ENCODE data around the gene GDA. TPM values are rescaled to one million over a fixed set of nuclear protein-coding genes. Genes with fewer than 3 reads are reported as not detected.

Gene GDA
- total and polyA plus RNA-seq, 4 donors = 0.88 to 4.3 (median 2.8) TPM

DNA sequence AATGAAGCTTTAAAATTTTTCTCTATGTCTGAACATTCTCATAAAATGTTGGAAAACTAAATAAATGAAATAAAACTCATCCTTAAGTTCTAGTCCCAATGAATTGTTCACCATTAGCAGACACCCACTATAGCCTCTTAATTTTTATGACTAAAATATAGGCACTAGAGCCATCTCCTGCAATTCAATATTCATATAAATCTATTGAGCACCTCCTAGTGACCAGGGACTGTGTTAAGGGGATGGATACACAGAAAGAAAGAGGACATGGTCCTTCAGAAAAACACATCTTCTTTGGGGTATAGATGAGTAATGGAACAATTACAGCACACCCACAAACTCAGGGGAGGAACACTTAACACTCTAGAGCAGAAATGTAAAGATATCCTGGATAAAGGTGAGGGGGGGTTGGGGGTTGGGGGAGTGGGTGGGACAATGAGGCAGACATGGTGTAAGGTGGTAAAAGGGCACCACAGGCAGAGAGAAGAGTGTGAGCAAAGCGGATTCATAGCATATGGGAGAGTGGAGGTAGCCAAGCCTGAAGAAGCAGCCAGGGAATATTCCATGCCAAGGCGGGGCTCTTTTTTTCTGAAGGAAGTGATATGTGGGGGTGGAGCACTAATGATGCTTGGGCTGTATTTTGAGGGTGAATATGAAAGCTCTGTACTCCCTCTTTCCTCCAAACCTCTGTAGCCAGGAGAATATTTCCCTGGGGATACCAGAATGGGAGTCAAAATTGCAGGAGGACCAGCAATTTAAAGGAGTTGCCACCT, 3.3 kb upstream of the GDA start:
- no peaks in the 10 kb centered on the region for H3K9me3 ChIP-seq (ENCODE audit: control insufficient read depth, insufficient read depth, low read length)
- peaks cover 6% of the 10 kb centered on the region for H3K4me1 ChIP-seq (ENCODE audit: control insufficient read depth, insufficient read depth, low read length)
- WGBS (ENCODE audit: insufficient coverage) = 93% methylated on average over 2 of the region's 2 CpGs
- no peak for DNase-seq (ENCODE audit: low read depth in 4 of 6, low spot score in 6 of 6)
- H3K4me3 ChIP-seq (ENCODE audit: low read depth, low read length) = no peak overlapping the region
- no peak overlapping the region for H3K27ac ChIP-seq (ENCODE audit: low read depth, low read length)
- peaks cover 17% of the 10 kb centered on the region for H3K27me3 ChIP-seq (ENCODE audit: control insufficient read depth, insufficient read depth, low read length)
- no peaks in the 10 kb centered on the region for H3K36me3 ChIP-seq (ENCODE audit: control insufficient read depth, insufficient read depth, low read length)

DNA sequence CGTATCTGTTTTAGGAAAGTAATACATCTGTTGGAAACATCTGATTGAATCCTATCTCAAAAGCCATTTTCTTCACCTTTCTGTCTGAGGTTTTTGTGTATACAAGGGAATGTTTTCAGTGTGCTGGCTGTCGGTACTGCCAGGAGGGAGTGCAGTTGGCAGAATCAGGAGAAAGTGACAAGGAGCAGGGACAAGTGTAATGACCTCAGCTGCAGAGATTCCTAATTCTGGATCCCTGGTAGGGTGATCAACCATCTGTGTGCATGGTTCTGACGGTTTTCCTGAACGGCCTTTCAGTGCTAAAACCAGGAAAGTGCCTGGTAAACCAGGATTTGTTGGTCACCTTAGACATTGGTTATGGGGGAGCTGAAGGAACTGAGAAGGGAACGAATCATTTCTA, 1.6 kb upstream of the GDA start:
- H3K4me1 ChIP-seq (ENCODE audit: control insufficient read depth, insufficient read depth, low read length) = peaks cover 6% of the 10 kb centered on the region
- DNase-seq (ENCODE audit: low read depth in 4 of 6, low spot score in 6 of 6) = peak in 1 of 6 donors; percentile 48
- H3K4me3 ChIP-seq (ENCODE audit: low read depth, low read length) = no peak overlapping the region
- H3K27me3 ChIP-seq (ENCODE audit: control insufficient read depth, insufficient read depth, low read length) = peaks cover 17% of the 10 kb centered on the region
- WGBS (ENCODE audit: insufficient coverage) = 68% methylated on average over 3 of the region's 5 CpGs
- no peaks in the 10 kb centered on the region for H3K9me3 ChIP-seq (ENCODE audit: control insufficient read depth, insufficient read depth, low read length)
- H3K27ac ChIP-seq (ENCODE audit: low read depth, low read length) = no peak overlapping the region
- no peaks in the 10 kb centered on the region for H3K36me3 ChIP-seq (ENCODE audit: control insufficient read depth, insufficient read depth, low read length)

DNA sequence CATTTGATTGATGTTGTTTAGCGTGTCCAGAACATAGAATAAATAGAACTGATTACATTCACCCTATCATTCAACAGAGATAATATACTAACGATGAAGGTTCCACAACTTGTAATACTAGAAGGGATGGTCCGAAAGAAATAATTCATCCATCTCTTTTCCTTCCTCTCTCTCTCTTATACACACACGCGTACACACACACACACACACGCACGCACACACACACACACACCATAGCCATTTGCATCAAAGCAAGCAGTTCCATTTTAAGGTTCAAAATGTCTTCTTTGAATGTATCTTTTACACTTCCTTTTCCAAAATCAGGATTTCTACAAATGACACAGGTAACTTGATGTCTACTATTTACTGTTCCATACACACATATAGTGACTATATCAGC, 887 bp downstream of the GDA start:
- DNase-seq (ENCODE audit: low read depth in 4 of 6, low spot score in 6 of 6) = no peak
- Histone ChIP-seq H3K9me3 (ENCODE audit: control insufficient read depth, insufficient read depth, low read length) (no peaks in the 10 kb centered on the region), H3K4me3 (ENCODE audit: low read depth, low read length) (no peak overlapping the region), H3K27ac (ENCODE audit: low read depth, low read length) (no peak overlapping the region), H3K36me3 (ENCODE audit: control insufficient read depth, insufficient read depth, low read length) (no peaks in the 10 kb centered on the region), H3K4me1 (ENCODE audit: control insufficient read depth, insufficient read depth, low read length) (peaks cover 6% of the 10 kb centered on the region), H3K27me3 (ENCODE audit: control insufficient read depth, insufficient read depth, low read length) (peaks cover 17% of the 10 kb centered on the region)
- 68% methylated on average over 5 of the region's 7 CpGs for WGBS (ENCODE audit: insufficient coverage)

DNA sequence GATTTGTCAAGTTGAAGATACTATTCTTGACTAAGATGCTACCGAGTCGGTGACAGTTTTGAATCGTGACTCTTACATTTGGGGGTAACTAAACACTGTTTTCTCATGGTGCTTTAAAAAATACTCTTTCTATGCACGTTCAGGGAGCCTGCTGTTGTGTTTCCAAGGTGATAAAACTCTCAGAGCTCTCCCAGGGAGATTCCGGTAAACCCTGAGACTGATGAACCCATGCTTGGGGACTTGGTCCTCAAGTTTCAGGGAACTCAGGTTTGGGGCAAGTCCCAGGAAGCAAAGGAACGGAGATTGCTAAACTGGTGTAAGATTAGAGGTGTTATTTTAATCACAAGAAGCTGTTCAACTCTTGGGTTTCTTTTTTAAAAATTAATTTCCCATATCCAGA, 1.4 kb downstream of the GDA start:
- no peaks in the 10 kb centered on the region for H3K9me3 ChIP-seq (ENCODE audit: control insufficient read depth, insufficient read depth, low read length)

DNA sequence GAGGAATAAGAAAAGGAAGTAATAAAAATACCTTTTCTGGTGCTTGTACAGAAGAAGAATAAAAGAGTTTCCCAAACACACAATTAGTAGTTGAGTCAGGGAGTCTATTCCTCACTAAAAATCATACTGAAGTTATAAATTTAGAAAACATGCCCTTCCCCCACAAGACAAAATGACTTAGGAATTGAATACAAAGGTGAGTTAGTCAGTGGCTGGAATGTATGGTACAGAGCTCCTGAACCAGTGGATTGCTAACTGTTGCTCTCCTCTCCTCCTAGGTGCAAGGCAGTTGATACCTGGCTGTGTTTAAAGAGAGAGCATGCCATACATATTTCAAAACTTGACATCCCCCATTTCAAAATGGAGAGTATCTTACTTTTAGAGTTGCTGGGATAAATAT, 1.9 kb downstream of the GDA start:
- H3K4me3 ChIP-seq (ENCODE audit: low read depth, low read length) = no peak overlapping the region
- H3K9me3 ChIP-seq (ENCODE audit: control insufficient read depth, insufficient read depth, low read length) = no peaks in the 10 kb centered on the region
- H3K27me3 ChIP-seq (ENCODE audit: control insufficient read depth, insufficient read depth, low read length) = peaks cover 17% of the 10 kb centered on the region
- no peak for DNase-seq (ENCODE audit: low read depth in 4 of 6, low spot score in 6 of 6)
- H3K36me3 ChIP-seq (ENCODE audit: control insufficient read depth, insufficient read depth, low read length) = no peaks in the 10 kb centered on the region
- no peak overlapping the region for H3K27ac ChIP-seq (ENCODE audit: low read depth, low read length)
- H3K4me1 ChIP-seq (ENCODE audit: control insufficient read depth, insufficient read depth, low read length) = peaks cover 6% of the 10 kb centered on the region

More for the DNA sequence above, 1.4 kb downstream of the GDA start:
- Histone ChIP-seq H3K36me3 (ENCODE audit: control insufficient read depth, insufficient read depth, low read length) (no peaks in the 10 kb centered on the region), H3K27ac (ENCODE audit: low read depth, low read length) (no peak overlapping the region), H3K27me3 (ENCODE audit: control insufficient read depth, insufficient read depth, low read length) (peaks cover 17% of the 10 kb centered on the region), H3K4me1 (ENCODE audit: control insufficient read depth, insufficient read depth, low read length) (peaks cover 6% of the 10 kb centered on the region), H3K4me3 (ENCODE audit: low read depth, low read length) (no peak overlapping the region)
- WGBS (ENCODE audit: insufficient coverage) = 30% methylated on average over 2 of the region's 6 CpGs
- DNase-seq (ENCODE audit: low read depth in 4 of 6, low spot score in 6 of 6) = peak in 1 of 6 donors; percentile 15

DNA sequence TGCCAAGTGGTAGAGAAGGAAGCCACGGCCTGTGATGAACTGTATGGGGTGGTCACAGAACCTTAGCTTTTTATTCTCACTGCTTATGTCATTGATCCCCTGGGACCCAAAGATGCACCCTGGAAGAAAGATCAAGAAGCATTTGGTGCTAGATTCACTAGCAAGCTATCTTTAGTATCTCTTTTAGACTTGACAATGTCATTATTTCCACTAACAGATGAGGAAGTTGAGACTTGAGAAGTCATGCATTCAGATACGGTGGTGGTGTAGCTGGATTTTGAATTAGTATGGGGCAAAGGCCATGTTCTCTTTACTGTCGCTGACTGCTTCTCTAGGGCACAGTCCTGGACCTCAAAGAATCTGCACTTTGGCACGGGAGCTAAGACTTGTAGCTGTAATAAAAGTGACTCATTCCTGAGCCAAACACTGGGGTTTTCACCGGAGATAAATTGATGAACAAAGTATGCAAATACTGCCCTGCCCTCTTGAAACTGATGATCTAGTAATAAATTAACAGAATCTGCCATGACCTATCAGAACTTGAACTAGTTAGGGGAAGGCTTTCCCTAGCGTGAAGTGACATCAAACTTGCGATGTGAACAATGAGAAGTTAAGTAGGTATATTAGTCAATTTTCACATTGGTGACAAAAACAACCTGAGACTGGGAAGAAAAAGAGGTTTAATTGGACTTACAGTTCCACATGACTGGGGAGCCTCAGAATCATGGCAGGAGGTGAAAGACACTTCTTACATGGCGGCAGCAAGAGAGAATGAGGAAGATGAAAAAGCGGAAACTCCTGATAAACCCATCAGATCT, 5.4 kb downstream of the GDA start:
- DNase-seq (ENCODE audit: low read depth in 4 of 6, low spot score in 6 of 6) = no peak
- peaks cover 2% of the 10 kb centered on the region for H3K4me1 ChIP-seq (ENCODE audit: control insufficient read depth, insufficient read depth, low read length)
- no peak overlapping the region for H3K4me3 ChIP-seq (ENCODE audit: low read depth, low read length)
- H3K9me3 ChIP-seq (ENCODE audit: control insufficient read depth, insufficient read depth, low read length) = no peaks in the 10 kb centered on the region
- H3K27ac ChIP-seq (ENCODE audit: low read depth, low read length) = no peak overlapping the region
- 65% methylated on average over 7 of the region's 9 CpGs for WGBS (ENCODE audit: insufficient coverage)
- H3K36me3 ChIP-seq (ENCODE audit: control insufficient read depth, insufficient read depth, low read length) = no peaks in the 10 kb centered on the region
- H3K27me3 ChIP-seq (ENCODE audit: control insufficient read depth, insufficient read depth, low read length) = peaks cover 7% of the 10 kb centered on the region

DNA sequence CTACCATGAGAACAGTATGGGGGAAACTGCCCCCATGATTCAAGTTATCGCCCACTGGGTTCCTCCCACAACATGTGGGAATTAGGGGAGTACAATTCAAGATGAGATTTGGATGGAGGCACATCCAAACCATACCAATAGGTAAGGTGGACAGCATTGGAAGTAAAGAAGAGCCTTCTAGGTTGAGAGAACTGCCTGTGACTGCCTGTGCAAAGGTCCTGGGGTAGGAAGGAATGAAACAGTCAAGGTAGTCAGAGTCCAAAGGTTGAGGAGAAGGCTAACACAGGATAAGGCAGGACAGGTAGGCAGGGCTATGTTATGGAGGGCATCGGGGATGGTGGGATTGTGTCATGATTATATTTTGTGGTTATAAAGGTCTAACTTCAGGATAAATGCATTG, 6.1 kb downstream of the GDA start:
- no peaks in the 10 kb centered on the region for H3K9me3 ChIP-seq (ENCODE audit: control insufficient read depth, insufficient read depth, low read length)
- H3K27me3 ChIP-seq (ENCODE audit: control insufficient read depth, insufficient read depth, low read length) = peaks cover 2% of the 10 kb centered on the region
- H3K4me3 ChIP-seq (ENCODE audit: low read depth, low read length) = no peak overlapping the region
- 95% methylated on average over 1 of the region's 2 CpGs for WGBS (ENCODE audit: insufficient coverage)
- no peak for DNase-seq (ENCODE audit: low read depth in 4 of 6, low spot score in 6 of 6)
- no peaks in the 10 kb centered on the region for H3K36me3 ChIP-seq (ENCODE audit: control insufficient read depth, insufficient read depth, low read length)
- no peaks in the 10 kb centered on the region for H3K4me1 ChIP-seq (ENCODE audit: control insufficient read depth, insufficient read depth, low read length)
- H3K27ac ChIP-seq (ENCODE audit: low read depth, low read length) = no peak overlapping the region

DNA sequence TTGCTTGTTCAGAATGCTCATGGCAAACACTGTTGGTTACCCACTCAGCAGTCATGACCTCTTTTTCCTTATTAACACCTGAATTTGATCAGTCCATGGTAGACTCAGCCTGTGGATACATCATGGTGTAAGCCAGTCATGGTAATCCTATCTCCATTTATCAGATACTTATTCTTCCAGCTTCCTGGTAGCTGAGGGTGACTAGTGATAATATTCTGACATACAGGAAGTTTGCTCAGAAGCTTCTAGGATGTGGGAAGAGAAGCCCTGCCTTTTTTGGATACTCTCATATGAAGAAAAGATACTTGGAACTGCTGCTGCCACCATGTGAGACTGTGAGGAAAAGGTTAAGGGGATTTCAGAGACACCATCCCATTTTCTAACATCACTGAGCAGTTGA, 7.3 kb downstream of the GDA start:
- Histone ChIP-seq H3K4me1 (ENCODE audit: control insufficient read depth, insufficient read depth, low read length) (no peaks in the 10 kb centered on the region), H3K27ac (ENCODE audit: low read depth, low read length) (no peak overlapping the region), H3K9me3 (ENCODE audit: control insufficient read depth, insufficient read depth, low read length) (no peaks in the 10 kb centered on the region), H3K27me3 (ENCODE audit: control insufficient read depth, insufficient read depth, low read length) (no peaks in the 10 kb centered on the region), H3K36me3 (ENCODE audit: control insufficient read depth, insufficient read depth, low read length) (no peaks in the 10 kb centered on the region), H3K4me3 (ENCODE audit: low read depth, low read length) (no peak overlapping the region)
- DNase-seq (ENCODE audit: low read depth in 4 of 6, low spot score in 6 of 6) = no peak

DNA sequence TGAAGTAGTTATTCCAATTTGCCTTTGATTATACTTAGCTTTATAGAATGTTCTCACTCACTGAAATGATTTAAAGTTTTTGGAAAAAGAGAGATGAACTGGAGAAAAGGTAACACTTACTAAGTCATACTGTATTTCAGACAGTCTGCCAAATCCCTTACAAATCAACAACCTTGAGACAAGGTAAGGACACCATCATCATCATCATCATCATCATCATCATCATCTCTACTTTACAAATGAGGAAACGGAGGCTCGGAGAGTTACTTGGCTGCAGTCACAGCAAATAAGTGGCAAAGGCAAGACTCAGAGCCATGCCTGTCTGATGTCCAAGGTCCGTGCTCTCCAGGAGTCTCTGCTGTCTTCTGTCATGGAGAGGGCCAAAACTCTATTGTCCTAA, 9.4 kb downstream of the GDA start:
- Histone ChIP-seq H3K36me3 (ENCODE audit: control insufficient read depth, insufficient read depth, low read length) (no peaks in the 10 kb centered on the region), H3K27me3 (ENCODE audit: control insufficient read depth, insufficient read depth, low read length) (no peaks in the 10 kb centered on the region), H3K4me3 (ENCODE audit: low read depth, low read length) (no peak overlapping the region), H3K27ac (ENCODE audit: low read depth, low read length) (no peak overlapping the region), H3K4me1 (ENCODE audit: control insufficient read depth, insufficient read depth, low read length) (no peaks in the 10 kb centered on the region), H3K9me3 (ENCODE audit: control insufficient read depth, insufficient read depth, low read length) (no peaks in the 10 kb centered on the region)
- no peak for DNase-seq (ENCODE audit: low read depth in 4 of 6, low spot score in 6 of 6)
- WGBS (ENCODE audit: insufficient coverage) = 89% methylated on average over 3 of the region's 3 CpGs

Measured in spinal cord (tissue), 10 donors.